Endothelial cell of umbilical vein (primary cell): ENCODE measurements around the gene ZNF667. TPM values are rescaled to one million over a fixed set of nuclear protein-coding genes. Genes with fewer than 3 reads are reported as not detected.

Source experiments
- polyA plus RNA-seq, 4 experiments: library from polyadenylated mRNA; depleted of rRNA in 3 of 4; stranded (reverse) in 3 of 4; unstranded in 1 of 4; fragments of >200 nt; gene quantifications; 2 replicates each; pipeline versions ENCODE4 v1.2.1 to v1.2.3, GENCODE V29; 2011 to 2012; ENCODE audit warnings: missing spikeins in 1 of 4
- total RNA-seq: library from RNA; stranded (reverse); gene quantifications from 2 replicates; pipeline ENCODE4 v1.2.3, GENCODE V29; 2021

The ZNF667 gene
- total and polyA plus RNA-seq, 2 donors (not counting 3 experiments of a cell fraction or from before 2014, with no cell fraction given), result 0.35 to 1.3 TPM

Other genes with a start within 250 kb of the ZNF667 start
- gene EDDM13, start 204.6 kb downstream of the ZNF667 start, total RNA-seq, result 0.65 TPM in 1 of 2 replicates, not detected in the other
- gene EDDM13, start 204.6 kb downstream of the ZNF667 start, polyA plus RNA-seq, result 0.51 and 1.2 TPM in 2 replicates
- 12.0 and 12.2 TPM in 2 replicates for gene ZSCAN5A, start 162.5 kb downstream of the ZNF667 start, total RNA-seq
- gene ZSCAN5A, start 162.5 kb downstream of the ZNF667 start, polyA plus RNA-seq, result 5.1 and 9.9 TPM in 2 replicates
- 2.2 and 2.9 TPM in 2 replicates for gene ZNF582, start 83.8 kb downstream of the ZNF667 start, total RNA-seq
- gene ZNF582, start 83.8 kb downstream of the ZNF667 start, polyA plus RNA-seq, result 2.2 and 2.5 TPM in 2 replicates
- gene ZNF583, start 73.0 kb downstream of the ZNF667 start, total RNA-seq, result 2.4 and 4.8 TPM in 2 replicates
- gene ZNF583, start 73.0 kb downstream of the ZNF667 start, polyA plus RNA-seq, result 0.99 TPM in 2 replicates
- 2.0 and 3.1 TPM in 2 replicates for gene ZNF471, start 30.5 kb upstream of the ZNF667 start, total RNA-seq
- 0.70 and 0.92 TPM in 2 replicates for gene ZNF471, start 30.5 kb upstream of the ZNF667 start, polyA plus RNA-seq
- gene ZFP28, start 61.6 kb upstream of the ZNF667 start, total RNA-seq, result 5.4 and 7.5 TPM in 2 replicates
- 1.8 TPM in 2 replicates for gene ZFP28, start 61.6 kb upstream of the ZNF667 start, polyA plus RNA-seq
- gene ZNF470, start 90.1 kb upstream of the ZNF667 start, total RNA-seq, result 3.9 and 4.2 TPM in 2 replicates
- gene ZNF470, start 90.1 kb upstream of the ZNF667 start, polyA plus RNA-seq, result 0.73 and 1.0 TPM in 2 replicates
- gene ZNF71, start 118.0 kb upstream of the ZNF667 start, total RNA-seq, result 9.6 and 9.7 TPM in 2 replicates
- gene ZNF71, start 118.0 kb upstream of the ZNF667 start, polyA plus RNA-seq, result 10.1 and 13.4 TPM in 2 replicates
- 0.30 and 1.4 TPM in 2 replicates for gene SMIM17, start 165.8 kb upstream of the ZNF667 start, total RNA-seq
- gene SMIM17, start 165.8 kb upstream of the ZNF667 start, polyA plus RNA-seq, result 0.10 TPM in 1 of 2 replicates, not detected in the other
- not detected in 2 replicates for gene ZNF835, start 194.4 kb upstream of the ZNF667 start, total RNA-seq
- 0.01 TPM in 1 of 2 replicates, not detected in the other for gene ZNF835, start 194.4 kb upstream of the ZNF667 start, polyA plus RNA-seq